DOHH2 (cell line): ENCODE results near the gene CD8B.

Experiments used
- CTCF ChIP-seq: fragments of 200-600 bp; sonication (generic); IDR thresholded peaks from one replicate; pipeline ENCODE4 v1.5.1; 2014; ENCODE audit warnings: antibody characterized with exemption, mild to moderate bottlenecking, low read depth, low read length; ENCODE audit not compliant: poor library complexity, severe bottlenecking
- EZH2phosphoT487 ChIP-seq: fragments of 200-600 bp; sonication (generic); IDR thresholded peaks from 2 replicates; pipeline ENCODE4 v1.6.1; 2017; ENCODE audit warnings: borderline replicate concordance, mild to moderate bottlenecking, antibody characterized with exemption, low read length, moderate library complexity, mixed read lengths

GRCh38 chr2:86800856-86801567 lies 60.7 kb downstream of the CD8B start:
- TF ChIP-seq CTCF (no peak), EZH2phosphoT487 (no peak)
